GM21526 (cell line): Measurements from ENCODE around the gene METAP1D.
"Not testable (repeated sequence)": the region's sequence is repeated elsewhere in the genome, so short reads cannot be mapped to it uniquely, and the experiment has no call there.

ENCODE experiments used
- ATAC-seq: cut with Tn5 transposase; IDR thresholded peaks from one replicate; pipeline ENCODE4 v1.9.1; 2021; ENCODE audit warnings: moderate library complexity; ENCODE audit not compliant: unreplicated experiment, low FRiP score

METAP1D gene

DNA sequence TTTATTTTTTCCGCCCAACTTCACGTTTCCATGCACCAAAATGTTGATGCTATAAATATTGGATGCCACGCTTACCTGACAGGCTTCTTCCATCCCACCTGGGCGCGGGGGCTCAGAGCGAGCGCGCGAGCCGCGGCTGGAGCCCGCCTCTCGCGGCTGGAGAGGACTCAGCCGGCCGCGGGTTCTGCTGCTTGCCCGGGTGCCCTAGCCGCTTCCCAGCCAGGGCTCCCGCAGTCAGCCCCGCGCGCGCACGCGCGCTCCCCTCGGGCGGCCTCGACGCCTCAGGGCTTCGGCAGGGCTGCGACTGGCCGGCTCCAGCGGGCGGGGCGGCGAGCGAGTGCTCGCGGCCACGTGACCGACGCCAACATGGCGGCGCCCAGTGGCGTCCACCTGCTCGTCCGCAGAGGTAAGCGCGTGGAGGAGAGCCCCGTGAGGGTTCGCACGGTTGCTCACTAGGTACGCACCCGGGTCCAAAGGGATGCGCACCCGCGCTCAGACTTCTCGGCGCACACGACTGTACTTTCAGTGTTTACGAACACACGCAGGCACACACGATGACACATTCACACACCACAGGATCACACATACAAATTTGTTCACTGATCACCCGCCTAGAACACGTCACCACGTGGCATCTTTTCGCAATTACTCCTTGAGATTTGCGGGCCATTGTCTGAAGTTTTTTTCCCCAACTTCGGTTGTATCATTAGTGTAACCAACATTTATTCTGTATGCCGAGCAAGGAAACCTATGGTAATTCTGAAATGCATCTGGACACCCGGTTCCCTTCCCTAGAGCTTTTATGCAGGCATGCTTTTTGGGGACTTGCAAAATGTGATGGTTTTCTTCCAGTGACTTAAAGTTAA is at the start of gene METAP1D:
METAP1D (plus strand) TSS at position 350 of the 866 bp plus-strand sequence; CDS start at position 367, 17 bp downstream.
- ATAC-seq: peak; percentile 91

DNA sequence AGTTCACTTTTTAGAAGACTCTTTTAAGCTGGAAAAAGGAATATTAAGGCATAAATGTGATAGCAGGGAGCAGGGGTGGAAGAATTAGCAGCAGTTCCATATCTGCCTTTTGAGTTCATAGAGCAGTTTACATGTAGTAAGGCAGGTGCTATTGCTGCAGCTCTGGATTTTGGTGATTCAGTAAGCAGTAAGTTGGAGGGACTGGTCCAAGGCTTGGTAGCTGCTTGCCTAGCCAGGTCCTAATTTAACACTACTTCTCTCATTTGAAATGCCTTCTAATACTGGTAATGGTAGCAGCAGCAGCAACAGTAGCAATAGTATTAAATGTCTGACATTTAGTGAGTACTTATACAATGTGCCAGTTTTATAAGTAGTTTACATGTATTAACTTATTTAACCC is 47.5 kb upstream of the METAP1D start:
- ATAC-seq: no peak

DNA sequence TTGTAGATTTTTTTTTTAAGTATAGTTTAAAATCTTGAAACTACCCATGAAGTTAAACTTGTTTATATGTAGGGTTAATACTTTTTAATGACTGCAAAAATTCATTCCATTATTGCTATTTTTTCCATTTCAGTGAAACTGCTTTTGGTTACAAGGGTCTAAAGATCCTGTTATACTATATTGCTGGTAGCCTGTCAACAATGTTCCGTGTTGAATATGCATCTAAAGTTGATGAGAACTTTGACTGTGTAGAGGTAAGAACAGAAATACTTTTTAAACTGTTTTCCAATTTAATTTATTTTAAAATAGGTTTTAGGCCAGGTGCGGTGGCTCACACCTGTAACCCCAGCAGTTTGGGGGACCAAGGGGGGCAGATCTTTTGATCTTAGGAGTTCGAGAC is 47.0 kb upstream of the METAP1D start:
- ATAC-seq: no peak

DNA sequence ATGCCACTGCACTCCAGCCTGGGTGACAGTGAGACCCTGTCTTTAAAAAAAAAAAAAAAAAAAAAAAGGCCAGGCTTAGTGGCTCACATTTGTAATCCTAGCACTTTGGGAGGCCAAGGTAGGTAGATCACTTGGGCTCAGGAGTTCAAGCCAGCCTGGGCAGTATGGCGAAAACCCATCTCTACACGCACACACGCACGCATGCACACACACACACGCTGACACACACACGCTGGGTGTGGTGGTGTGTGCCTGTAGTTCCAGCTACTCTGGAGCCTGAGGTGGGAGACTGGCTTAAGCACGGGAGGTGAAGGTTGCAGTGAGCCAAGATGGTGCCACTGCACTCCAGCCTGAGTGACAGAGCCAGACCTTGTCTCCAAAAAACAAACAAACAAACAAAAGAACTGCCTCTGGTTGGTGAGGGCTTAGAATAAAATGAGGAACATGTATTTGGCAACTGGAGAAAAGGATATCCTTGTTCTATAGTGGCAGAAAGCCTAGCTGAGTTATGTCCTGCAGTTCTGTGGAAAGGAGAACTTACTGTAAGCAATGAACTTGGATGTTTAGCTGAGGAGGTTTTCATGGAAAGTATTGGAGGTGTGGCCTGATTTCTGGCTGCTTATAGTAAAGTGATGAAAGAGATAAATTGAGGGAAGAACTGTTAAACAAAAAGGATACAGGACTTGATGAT is 43.5 kb upstream of the METAP1D start:
- no peak for ATAC-seq

DNA sequence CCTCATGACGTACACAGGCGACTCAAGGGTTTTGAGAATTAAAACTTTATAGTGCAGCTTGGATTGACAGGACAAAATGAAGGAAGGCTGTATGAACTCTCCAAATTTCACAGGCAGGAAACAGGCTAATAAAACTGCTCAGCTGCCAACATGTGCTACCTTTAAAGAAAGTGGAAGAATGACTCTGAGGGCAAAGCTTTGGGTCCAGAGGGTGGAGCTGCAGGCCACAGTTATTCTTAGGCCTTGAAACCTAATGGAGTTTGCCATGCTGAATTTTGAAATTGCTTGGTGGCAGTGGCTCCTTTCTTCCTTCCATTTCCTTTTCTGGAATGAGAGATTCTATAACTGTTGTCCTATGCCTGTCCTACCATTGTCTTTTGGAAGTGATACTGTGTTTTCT is 42.7 kb upstream of the METAP1D start:
- no peak for ATAC-seq

DNA sequence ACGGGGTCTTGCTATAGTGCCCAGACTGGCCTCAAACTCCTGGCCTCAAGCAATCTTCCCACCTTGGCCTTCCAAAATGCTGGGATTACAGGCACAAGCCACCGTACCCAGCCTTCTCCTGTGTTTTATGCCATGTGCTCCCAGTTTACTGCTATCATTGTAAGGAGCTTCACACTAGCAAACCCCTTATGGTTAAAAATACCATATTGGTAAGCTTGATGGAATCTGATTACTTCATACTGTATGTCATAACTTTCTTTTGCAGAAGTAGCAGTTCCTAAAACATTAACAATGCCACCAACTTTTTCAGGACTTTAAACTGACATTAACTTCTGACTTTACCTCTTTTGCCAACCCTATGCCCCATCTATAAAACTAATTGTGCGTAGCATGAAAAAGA is 41.3 kb upstream of the METAP1D start:
- ATAC-seq: no peak

DNA sequence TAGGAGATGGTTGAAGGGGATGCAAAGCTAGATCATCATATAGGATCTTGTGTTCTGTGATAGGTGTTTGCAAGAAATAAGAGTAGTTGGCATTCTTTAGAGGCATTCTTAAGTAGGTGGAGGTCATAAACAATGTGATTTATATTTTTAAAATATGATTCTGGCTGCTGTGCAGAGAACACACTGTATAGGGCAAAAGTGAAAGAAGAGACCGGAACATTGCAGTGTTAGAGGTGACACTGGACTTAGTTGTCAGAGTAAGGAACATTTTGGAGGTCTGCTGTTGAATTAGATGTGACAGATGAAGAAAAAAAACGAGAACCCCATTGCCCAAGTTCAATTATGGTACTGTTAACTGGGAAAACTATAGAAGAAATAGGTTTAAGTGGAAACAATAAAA is 39.8 kb upstream of the METAP1D start:
- no peak for ATAC-seq

DNA sequence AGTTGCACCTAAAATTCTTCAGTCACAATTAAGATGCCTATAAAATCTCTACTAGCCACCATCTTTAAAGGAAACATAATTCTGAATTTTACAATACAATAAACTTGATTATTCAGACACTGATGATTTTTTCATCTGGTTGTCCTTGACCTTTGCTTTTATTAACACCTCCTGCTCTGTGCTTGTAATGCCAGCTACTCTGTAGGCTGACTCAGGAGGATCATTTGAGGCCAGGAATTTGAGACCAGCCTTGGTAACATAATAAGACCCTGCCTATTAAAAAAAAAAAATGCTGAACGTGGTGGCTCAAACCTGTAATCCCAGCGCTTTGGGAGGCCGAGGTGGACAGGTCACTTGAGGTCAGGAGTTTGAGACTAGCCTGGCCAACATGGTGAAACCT is 39.2 kb upstream of the METAP1D start:
- no peak for ATAC-seq

DNA sequence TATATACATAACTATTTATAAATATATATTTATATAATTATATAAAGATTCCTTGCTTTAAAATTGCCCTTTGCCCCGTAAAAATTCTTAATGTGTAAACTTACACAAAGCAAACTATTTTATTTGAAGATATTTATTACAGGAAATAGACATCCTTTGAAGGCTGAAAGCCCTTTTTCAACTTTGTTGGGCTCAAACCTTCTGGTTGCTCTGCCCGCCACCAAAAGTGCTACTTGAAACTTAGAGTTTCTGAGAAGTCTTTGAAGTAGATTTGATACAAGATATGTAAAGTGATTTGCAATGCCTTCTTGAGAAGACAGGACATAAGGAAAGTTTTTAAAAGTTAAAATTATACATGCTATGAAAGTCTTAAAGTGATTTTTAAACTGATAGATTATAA is 36.6 kb upstream of the METAP1D start:
- no peak for ATAC-seq

DNA sequence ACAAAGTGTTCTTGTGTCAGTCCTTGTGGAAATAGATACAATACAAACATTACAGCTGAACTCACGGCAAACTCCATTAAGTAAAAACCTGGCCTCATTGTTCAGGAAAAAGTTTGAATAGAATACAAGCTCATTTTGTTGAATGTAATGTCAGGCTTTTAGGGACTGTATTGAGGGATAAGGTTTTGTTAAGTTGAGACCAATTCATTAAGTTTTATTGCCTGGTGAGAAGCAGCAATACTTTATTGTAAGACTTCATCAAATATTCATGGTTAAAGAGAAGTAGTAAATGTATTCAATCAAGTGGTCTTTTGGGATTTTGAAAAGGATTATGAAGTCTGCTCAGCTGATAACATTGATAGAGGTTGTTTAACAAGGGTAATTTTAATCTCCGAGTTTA is 35.4 kb upstream of the METAP1D start:
- ATAC-seq: no peak

DNA sequence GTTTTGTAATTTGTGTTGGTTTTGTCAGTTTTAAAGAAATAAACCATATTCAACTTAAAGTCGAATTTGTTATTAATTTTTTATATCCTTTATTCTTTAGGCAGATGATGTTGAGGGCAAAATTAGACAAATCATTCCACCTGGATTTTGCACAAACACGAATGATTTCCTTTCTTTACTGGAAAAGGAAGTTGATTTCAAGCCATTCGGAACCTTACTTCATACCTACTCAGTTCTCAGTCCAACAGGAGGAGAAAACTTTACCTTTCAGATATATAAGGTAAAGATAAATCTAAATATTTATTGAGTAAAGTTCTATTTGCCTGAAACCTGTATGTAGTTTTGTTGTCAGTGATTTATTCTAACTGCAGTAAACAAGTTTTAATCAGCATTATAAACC is 34.5 kb upstream of the METAP1D start:
- ATAC-seq: no peak

DNA sequence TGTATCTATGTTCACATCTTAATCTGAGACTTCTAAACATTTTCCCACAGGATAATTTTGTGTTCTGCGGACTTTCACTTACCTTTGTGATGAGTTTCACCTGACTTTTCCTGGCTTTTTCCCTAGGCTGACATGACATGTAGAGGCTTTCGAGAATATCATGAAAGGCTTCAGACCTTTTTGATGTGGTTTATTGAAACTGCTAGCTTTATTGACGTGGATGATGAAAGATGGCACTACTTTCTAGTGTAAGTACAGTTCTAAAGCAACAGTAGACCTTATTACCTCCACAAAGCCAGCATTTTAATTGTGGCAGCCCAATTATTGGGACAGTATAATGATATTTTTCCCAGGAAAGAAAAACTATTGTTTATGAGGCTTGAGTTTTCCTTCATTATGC is 34.1 kb upstream of the METAP1D start:
- ATAC-seq: no peak

DNA sequence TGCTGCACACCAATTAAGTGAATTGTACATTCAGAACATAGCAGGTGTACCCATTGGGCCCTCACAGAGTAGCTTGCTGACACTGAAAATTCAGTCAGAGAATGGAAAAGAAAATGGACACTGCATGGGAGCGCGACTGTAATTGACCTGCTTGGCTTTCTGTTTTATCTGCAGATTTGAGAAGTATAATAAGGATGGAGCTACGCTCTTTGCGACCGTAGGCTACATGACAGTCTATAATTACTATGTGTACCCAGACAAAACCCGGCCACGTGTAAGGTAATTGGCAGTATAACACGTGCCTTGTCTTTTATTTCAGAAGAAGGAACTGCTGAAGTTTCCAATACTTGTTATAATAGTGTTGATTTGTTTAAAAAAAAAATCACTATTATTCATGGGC is 33.5 kb upstream of the METAP1D start:
- ATAC-seq: no peak

DNA sequence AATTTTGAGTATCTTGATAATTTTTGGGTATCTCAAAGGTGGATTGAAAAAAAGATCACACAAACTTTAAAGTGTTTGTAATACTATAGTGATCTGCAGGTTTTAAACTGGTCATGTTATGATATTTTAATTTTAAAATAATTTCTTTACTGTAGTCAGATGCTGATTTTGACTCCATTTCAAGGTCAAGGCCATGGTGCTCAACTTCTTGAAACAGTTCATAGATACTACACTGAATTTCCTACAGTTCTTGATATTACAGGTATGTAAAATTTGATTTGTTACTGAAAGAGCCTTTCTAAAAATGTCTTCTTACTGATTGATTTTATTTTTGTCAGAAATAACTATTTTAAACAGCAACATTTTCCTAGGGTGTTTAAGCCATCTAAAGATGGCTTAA is 33.1 kb upstream of the METAP1D start:
- ATAC-seq: no peak

DNA sequence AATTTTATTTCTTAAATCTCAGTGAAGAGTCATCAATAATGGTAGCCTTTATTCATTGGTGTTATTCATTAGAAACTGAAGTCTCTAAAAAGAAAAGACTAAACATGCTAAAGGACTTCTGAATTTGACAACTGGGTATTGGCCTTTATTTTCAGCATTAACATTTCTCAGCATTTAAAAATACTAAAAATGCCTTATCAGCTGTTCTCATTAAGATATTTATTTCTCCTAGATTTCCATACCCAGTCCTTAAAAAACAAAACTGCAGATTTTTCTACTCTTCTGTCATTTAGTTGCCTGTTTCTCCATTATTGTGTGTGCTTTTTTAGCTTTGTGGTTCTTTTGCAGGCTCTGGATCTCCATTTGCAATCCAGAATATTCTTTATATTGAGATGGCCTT is 31.2 kb upstream of the METAP1D start:
- no peak for ATAC-seq

DNA sequence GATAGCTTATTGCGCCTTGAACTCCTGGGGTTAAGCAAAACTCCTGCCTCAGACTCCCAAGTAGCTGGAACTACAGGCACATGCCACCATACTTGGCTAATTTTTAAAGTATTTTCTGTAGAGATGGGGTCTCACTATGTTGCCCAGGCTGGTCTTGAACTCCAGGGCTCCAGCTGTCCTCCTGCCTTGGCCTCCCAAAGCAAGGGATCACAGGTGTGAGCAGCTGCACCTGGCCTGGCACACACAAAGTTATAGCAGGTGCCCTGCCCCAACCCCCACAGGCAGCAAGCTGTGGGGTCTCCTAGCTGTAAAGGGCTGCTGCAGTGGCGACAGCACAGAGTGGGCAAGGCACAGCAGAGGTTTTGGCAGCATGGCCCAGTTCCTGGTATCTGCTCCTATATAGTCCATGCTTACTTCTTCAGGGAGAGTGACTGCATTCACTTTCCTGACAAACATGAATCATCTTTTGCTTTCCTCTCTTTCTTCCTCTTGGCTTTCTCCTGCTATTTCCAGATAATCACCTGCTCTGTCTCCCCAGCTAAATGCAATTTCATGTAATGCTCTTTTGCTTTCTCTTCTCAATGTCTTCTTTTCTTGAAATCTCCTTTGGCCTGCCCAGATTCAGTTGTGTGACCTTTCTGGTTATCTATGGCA is 27.3 kb upstream of the METAP1D start:
- ATAC-seq: no peak

DNA sequence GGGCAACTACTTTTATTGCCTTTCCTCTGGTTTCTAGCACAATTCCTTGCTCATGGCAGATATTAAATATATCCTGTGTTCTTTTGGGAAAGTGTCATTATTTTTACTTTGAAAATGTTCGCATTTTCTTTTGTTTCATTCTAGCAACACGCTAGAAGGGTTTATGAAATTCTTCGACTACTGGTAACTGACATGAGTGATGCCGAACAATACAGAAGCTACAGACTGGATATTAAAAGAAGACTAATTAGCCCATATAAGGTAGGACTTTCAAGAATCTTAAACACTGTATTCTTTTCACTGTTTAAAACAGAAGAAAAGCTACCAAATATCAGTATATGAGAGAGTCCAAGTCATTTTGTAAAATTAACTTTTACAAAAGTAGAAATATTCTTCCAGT is 20.6 kb upstream of the METAP1D start:
- ATAC-seq: no peak

DNA sequence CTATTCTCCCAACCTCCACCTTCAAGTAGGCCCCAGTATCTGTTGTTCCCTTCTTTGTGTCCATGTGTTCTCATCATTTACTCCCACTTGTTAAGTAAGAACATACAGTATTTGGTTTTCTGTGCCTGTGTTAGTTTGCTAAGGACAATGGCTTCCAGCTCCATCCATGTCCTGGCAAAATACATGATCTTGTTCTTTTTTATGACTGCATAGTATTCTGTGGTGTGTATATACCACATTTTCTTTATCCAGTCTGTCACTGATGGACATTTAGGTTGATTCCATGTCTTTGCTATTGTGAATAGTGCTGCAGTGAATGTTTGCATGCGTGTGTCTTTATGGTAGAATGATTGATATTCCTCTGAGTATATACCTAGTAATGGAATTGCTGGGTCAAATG is 15.8 kb upstream of the METAP1D start:
- not testable (repeated sequence) for ATAC-seq

DNA sequence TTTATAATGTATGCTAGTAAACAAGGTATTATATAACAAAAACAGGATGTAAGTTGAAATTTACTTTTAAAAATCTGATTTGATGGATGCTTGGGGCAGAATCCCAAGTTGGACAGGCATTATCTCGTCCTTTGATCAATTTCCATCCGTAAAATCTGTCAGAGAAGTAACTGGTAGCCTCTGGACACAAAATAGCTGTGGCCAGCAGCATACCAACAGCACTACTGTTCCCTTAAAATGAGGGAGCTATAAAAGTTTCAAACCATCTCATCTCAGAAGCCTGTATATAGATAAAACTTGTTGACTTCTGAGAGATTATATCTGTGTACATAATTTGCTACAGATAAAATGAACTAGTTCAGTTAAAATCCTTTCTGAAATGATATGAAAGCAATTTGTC is 14.7 kb upstream of the METAP1D start:
- no peak for ATAC-seq

DNA sequence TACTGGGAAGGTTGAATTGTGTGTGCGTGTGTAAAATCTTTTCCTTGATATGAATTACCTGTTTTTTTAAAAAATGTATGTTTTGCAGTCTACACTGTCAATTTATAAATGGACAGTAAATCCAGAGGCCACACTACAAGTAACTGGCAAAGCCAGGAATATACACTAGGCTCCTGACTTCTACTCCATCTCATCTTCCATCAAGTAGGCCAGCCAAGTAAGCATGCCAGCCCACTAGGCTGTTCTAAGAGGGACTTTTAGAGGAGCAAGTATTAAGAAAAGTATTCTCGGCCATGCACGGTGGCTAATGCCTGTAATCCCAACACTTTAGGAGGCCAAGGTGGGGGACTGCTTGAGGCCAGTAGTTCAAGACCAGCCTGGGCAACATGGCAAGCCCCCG is 13.0 kb upstream of the METAP1D start:
- no peak for ATAC-seq

DNA sequence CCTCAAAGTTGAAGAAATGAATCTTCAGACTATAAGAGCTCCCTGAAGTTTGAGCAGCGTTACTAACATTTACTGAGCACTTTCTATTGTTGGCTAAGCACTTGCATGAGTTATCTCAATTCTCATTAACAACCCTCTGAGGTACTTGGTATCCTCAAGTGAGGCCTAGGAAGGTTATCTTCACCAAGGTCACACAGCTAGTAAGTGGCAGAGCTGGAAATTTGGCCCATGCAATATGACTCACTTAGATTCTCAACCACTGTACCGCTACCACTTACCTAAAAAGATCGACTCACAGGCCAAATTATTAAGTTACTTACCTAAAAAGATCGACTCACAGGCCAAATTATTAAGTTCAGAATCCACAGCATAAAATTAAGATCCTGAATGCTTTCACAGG is 8.7 kb upstream of the METAP1D start:
- no peak for ATAC-seq

DNA sequence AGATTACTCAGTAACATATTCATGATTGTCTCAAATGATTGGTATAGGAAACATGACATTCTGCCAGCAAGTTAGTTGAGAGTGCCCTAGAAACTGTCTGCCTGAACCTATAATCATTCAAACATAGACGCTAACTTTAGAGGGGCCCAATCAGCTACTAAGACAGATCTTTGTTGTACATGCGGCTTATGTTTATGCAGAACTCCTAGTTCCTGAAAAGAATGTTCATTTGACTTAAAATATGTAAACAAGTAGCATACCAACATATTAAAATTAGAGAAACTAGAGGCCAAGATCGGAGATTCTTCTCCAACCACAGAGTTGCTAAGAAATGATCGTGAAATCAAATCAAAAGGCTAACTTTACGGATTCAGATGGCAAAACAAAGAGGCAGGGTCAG is 4.2 kb upstream of the METAP1D start:
- ATAC-seq: no peak
